KBM-7 (cell line): ENCODE measurements around the gene ENPP6.
A peak's percentile ranks its signal among the peaks of the same experiment; 100 is the strongest.

Source experiments
- DNase-seq: peaks from one replicate; pipeline ENCODE4 v3.0.0-alpha.2; 2015
- in situ Hi-C: fragments of 300-500 bp; cut with MboI; formaldehyde crosslinking; loops from 2 replicates; pipeline ENCODE4 v1.14.3; 2020; ENCODE audit warnings: low sequenced_read_pairs, low pct_unique_long_range_greater_than_20kb, mixed read lengths

ENPP6 gene

DNA sequence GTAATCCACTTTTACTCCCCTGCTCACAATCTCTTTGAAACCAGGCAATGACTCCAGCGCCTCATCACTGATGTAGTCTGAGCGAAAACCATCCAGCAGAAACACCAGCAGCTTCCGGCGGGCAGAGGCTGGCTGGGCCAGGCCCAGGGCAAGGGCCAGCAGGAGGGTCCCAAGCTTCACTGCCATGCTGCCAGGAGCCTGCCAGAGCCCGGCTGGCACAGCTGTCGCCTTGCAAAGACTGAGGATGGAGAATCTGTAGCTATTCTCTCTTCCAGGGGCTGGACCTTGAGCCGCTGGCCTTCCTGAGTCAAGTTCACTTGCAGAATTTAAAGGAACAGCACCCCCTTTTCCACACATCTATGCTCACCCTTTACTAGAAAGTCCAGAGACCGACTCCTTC, at the start of gene ENPP6:
Gene ENPP6, minus strand, starts transcription at position 240 of the 400 bp plus-strand sequence. Its CDS starts 54 bp downstream, at position 186.
- in situ Hi-C loops = no loop called here
- no peak for DNase-seq

DNA sequence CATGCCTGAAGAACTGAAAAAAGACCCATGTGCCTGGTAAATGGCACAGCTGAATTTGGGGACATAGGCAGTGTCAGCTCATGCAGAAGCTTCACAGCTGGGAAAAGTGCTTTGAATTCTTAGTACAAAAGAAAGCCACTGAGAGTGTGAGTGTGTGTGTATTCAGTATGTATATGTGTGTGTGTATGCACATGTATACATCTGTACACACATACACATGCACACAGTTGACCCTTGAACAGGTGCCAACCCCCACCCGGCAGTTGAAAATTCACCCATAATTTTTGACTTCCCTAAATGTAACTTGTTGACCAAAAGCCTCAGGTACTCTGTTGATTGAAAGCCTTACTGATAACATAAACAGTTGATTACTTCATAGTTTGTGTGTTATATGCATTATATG, 49.5 kb upstream of the ENPP6 start:
- in situ Hi-C loops = no loop called here
- DNase-seq = peak; percentile 24

DNA sequence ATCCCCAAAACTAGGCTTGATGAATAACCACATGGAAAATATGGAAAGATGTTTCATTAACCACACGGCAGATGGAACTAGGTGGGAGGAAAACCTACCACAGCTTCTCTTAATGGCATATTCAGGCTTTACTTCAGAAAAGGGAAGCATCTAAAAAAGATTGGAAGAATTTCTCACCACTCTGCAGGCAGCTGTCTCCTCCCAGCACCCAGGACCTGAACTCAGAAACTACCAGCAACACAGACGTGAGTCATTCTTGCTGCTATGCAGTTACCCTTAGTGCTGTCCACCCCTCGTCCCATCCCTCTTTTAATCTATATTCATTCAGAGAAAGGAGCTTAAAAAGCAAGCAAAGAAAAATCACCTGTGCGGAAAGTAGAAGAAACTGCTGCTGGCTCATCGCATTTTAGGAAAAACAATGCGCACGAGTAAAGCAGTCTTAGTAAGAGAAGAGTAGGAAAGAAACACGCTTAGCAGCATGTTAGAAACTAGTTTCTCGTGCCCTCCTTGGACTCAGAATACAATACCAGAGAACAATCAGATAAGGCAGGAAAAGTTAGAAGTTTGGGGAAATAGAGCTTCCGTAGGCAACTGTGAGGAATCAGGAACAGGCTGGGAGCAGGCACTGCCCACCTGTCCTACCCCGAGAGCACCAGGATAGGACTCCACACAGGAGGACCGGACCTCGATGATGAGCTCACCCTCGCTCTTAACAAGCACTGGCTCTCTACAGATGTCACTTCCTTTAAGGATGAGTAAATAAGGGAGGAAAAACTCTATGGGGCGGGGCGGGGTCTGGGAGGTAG, 48.1 kb upstream of the ENPP6 start:
- in situ Hi-C loops = no loop called here
- DNase-seq = peak; percentile 66

DNA sequence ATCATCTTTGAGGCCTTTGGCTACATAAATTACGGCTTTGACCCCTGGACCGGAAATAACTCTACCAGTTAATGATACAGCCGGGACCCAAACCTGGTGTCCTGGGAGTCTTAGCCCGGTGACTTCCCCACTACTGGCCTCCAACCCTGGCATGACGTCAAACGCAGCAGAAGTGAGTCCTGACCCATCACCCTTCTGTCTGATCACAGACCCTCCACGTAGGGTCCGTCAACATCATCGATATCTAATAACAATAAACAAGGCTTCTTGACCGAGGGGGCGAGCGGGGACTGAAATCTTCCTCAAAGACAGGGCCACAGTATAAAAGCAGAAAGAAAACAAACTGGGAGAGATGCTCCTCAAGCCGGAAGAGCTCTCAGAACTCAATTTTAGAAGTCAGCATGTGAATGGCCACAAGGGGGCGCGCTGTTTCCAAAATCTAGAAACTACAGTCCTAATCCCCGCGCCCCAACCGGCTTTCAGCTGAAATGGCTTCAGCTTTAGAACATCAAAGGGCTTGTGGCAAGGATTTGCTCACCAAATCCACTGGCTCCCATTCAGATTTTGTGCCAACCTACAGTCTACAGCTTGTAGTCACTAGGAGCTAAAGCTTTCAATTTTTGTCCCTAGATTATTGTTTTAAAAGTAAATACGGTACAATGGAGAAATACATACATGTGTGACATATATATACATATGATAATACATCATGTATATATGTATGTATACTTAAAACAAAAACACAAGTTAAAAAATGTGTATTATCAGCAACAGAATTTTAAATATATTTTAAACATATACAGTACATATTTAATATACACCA, 46.4 kb upstream of the ENPP6 start:
- in situ Hi-C loops = no loop called here
- peak; percentile 94 for DNase-seq

DNA sequence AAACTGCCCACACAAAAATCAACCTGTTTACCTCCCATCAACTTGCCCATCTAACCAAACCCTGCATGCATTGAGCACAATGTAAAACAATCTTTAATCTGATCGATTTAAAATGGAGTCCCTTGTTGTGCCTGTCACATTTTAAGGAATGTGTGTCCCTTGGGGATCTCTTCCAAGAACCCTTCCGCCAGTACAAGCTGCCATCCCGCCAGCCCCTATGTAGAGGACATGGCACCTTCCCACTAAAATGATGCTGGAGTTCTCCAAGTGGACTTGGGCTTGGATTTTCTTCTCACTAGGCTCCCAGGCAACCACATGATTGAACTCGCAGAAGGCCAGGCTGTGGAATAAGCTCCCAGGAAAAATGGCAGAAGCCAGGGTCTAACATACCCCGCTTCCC, 45.8 kb upstream of the ENPP6 start:
- no peak for DNase-seq
- in situ Hi-C loops = no loop called here

DNA sequence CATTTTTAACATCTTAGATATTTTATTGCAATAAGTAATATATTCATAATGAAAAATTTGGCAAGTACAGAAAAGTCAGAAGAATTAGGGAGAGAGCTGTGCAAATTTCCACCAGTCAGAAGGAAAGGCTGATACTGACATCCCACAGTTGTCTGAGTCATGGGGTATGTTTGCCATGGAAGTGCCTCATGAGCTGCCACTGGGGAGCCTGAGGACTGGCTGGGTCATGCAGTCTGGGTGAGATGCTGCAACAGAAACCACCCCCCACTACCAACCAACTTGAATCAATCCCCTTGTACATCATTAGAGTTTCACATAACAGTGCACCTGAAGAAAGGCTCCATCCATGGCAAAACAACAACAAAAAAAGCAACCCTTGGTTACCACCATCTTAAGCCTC, 45.2 kb upstream of the ENPP6 start:
- no peak for DNase-seq
- in situ Hi-C loops = no loop called here

DNA sequence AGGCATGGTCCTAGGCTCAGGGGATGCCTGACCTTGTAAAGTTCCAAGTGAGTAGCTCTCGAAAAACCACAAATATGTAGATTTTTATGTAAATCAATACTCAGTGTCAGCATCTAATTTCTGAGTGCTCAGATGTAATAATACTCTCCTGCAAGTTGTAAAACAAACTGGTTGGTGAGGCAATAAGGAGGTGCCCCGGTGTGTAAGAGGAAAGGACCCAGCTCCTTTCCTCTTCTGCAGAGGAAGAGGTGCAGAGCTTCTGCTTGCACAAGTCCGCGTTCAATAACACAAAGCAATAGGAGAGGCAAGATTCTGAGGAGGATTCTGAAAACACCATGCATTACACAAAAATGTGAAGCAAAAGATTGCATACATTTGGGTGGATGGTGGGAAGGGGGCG, 43.6 kb upstream of the ENPP6 start:
- in situ Hi-C loops = no loop called here
- DNase-seq = no peak

DNA sequence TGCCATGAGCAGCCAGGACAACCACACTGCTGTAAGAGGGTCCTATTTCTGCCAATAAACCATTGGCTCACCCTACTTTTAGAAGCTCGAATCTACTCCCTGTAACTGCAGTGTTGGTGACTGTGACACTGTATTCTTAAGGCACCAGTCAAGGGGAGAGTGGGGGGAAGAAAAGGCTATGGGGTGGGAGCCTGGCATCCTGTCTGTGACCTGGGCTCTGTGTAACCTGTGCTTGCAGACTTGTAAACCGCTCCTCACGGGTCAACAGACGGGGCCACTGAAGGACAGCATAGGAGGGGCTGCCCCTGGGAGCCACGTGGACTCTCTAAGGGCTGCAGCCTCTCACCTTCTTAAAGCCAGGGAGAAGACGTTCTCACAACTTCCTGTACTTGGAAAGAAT, 42.2 kb upstream of the ENPP6 start:
- DNase-seq = no peak
- in situ Hi-C loops = no loop called here

DNA sequence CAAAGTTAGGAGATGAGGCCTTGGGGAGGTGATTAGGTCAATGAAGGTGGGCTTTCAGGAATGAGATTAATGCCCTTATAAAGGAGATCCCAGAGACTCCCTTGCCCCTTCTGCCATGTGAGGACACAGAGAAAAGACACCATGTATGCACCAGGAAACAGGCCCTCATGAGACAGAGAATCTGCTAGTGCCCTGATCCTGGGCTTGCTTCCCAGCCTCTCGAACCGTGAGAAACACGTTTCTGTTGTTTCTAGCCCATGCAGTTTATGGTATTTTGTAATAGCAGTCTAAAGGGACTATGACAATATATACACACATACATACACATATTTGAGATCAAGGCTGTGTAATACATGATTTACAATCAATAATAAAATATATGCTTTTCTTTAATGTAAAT, 41.4 kb upstream of the ENPP6 start:
- DNase-seq = no peak
- in situ Hi-C loops = no loop called here

DNA sequence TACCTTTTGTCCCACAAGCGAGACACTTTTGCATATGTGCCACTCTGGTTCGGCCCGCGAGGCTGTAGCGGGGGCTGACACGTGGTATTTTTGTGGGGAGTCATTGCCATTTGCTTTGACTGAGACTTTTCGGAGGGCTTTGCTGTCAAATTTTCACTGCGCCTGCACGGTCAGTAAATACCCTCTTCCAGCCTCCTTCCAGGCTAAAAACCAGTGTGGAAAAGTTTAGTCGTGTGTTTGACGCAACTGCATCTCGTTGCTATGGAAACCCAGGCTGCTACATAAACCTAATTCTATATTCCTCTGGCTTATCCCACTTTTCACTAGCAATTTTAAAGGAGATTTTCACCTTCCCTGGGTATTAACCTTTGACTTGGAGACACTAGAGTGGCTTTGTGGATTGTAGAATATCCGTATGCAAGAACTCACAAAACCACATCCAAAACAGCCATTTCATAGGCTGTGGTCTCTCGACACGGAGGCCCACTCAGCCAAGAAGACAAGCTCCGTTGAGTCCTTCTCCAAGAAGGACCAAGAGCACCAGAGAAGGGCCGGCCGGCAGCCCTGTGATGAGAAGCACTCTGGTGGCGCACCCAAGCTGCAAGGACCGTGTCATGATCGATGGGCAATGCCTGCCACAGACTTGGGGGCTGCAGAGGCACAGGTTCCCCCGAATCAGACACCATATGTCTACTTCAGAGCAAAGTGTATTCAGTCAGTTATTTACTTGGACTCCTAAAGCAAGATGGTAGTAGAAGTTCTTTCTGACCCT, 38.4 kb upstream of the ENPP6 start:
- in situ Hi-C loops = no loop called here
- DNase-seq = no peak

DNA sequence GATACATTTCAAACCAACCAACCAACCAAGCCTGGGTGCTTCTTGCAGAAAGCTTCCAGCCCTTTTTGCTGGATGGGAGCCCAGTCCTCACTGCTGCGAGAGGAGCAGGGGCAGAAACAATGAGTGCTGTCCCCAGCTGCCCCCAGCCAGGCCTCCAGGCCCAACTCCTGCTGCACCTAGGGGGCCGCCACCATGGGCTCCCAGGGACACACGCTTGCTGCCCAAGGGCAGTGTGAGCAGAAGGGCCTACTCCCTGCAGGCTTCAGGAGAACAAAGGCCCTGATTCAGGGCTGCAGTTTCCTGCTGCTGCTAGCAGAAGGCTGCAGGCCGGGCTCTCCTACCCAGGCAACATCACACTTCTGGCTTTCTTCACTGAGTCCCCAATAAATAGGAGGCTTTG, 37.7 kb upstream of the ENPP6 start:
- DNase-seq = no peak
- in situ Hi-C loops = no loop called here

DNA sequence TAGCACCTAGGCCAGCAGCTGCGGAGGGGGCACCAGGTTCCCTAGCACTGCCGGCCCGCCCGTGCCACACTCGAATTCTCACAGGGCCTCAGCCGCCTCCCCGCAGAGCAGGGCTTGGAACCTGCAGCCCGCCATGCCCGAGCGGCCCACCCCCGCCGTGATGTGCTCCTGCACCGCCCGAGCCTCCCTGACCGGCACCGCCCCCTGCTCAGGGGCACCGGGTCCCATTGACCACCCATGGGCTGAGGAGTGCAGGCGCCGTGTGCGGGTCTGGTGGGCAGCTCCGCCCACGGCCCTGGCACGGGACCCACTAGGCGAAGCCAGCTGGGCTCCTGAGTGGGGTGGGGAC, 35.4 kb upstream of the ENPP6 start:
- DNase-seq = no peak
- in situ Hi-C loops = no loop called here

DNA sequence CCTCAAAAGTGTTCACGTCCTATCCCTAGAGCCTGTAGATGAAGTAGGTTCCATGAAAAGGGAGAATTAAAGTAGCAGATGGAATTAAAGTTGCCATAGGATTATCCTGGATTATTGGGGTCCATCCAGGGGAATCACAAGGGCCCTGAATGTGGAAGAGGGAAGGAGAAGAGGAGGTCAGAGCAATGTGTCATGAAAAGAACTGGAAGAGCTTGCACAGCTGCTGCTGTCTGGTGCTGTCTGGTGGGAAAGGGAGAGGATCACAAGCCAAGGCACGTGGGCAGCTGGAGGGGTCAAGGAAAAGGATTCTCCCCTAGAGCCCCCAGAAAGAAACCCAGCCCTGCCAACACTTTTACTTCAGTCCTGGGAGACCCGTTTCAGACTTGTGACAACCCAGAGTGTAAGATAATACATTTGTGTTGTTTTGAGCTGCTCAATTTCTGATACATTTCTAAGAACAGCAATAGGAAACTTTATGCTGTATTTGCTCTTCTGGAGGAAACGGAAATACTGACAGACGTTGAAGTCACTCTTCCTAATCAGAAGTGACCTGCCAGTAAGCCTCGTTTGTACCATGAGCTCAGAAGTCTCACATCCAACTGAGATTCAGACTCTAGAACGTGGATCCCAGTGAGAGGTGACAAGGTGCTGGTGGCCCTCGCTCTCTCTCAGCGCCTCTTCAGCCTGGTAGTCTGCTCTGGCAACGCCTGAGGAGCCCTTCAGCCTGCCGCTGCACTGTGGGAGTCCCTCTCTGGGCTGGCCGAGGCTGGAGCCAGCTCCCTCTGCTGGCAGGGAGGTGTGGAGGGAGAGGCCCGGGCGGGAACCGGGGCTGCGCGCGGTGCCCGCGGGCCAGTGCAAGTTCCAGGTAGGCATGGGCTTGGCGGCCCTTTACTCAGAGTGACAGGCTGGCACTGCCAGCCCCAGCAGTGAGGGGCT, 34.7 kb upstream of the ENPP6 start:
- DNase-seq = no peak
- in situ Hi-C loops = no loop called here

DNA sequence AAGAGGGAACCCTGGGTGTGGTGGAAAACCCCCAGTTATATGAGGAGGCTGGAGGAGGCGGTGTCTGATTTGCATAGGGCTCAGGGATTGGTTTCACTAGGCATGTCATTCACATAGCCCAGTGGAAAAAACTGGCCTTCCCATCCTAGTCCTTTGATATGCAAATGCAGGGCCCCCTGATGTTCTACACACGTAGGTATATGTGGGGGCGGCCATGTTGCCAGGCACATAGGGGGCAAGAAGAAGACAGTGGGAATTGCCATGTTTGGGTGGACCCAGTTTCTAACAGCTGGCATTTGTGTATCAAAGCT, 34.0 kb upstream of the ENPP6 start:
- in situ Hi-C loops = no loop called here
- no peak for DNase-seq

DNA sequence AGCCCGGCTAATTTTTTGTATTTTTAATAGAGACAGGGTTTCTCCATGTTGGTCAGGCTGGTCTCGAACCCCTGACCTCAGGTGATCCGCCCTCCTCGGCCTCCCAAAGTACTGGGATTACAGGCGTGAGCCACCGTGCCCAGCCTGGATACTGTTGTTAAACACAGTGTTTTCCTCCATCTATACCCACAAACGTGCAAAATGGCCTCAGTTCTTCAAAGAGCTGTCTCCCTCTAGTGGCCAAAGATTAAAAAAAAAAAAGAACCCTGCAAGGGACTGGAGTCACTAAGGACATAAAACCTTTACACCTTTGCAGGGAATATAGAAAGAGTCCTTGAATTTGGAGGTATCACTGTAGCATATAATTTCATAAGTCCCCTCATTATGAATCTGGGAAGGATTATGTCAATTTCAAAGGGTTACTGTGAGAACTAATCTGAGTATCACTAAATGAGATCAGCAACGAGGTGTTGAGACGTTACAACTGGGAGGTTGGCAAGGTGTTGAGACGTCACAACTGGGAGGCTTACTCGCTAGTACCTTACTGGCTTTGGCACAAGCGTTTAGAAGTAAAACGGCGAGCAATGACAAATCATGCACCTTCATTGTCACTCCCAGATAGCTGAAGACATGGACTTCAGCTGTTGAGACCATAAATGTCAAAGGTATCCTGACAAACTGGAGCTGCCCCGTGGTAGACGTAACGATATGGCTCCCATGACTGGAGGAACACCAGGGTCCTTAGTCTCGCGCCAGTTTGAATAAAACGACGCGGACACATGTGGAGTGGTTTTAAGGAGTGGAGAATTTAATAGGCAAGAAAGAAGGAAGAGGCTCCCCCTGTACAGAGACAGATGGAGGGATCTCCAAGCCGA, 33.4 kb upstream of the ENPP6 start:
- in situ Hi-C loops = no loop called here
- DNase-seq = peak; percentile 76

DNA sequence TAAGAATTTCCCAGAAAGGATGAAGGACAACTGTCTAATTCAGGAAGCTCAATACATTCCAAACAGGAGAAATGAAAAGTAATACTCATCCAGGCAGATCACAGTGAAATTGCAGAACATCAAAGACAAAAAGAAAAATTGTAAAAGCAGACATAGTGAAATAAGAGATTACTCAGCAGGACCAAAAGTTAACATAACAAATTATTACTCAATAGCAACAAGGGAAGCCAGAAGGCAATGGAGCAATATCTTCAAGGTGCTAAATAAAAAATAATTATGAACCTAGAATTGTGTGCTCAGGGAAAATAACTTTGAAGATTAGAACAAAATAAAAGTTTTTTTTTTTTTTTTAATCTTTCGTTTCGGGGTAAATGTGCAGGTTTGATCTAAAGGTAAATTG, 30.5 kb upstream of the ENPP6 start:
- in situ Hi-C loops = no loop called here
- DNase-seq = no peak

DNA sequence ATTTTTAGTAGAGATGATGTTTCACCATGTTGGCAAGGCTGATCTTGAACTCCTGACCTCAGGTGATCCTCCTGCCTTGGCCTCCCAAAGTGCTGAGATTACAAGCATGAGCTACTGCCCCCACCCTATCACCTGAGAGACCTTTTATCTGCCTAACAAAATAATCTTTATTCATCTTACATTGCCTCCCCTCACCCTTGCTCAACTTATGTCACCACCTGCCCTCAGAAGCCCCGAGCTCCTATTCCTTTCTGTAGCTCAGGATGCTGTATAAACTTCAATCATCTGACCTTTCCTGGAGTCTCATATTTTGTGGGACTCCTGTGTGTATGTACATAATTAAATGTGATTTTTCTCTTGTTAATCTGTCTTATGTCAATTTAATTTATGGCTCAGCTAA, 29.7 kb upstream of the ENPP6 start:
- in situ Hi-C loops = no loop called here
- no peak for DNase-seq

DNA sequence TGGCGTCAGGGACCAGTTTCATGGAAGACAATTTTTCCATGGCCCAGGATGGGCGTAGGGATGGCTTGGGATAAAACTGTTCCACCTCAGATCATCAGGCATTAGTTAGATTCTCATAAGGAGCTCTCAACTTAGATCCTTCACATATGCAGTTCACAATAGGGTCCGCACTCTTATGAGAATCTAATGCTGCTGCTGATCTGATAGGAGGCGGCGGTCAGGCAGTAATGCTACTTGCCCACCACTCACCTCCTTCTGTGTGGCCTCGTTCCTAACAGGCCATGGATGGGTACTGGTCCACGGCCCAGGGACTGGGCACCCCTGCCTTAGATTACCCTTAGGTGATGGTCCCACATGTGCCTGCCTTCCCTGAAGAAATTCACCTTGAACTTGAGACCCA, 28.8 kb upstream of the ENPP6 start:
- in situ Hi-C loops = no loop called here
- DNase-seq = no peak
